ENCODE results near the gene MAMLD1.

DNA sequence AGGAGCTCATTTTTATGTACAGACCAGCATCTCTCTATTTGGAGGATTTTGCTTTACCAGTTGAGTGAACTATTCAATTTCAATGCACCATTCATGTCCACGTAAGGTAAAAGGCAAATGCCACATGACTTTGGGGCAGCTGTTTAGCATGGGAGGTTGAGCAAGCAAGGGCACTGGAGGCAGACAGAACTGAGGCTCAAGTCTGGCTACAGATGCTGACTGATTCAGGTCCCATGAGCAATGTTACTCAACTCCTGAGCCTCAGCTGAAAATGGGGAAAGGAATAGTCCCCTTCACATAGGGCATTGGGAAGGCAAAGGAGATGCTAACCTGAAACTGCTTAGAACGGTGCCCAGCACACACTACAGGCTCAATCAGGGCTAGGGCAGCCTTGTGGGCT lies 112.3 kb downstream of the MAMLD1 start:
- TF ChIP-seq POLR2A (IDR thresholded peaks at IDR 0.05; ENCODE audit: low read depth, low read length) (no peak), POU2F2 (IDR thresholded peaks at IDR 0.05; ENCODE audit: low read depth, low read length) (no peak), POLR2AphosphoS5 (IDR thresholded peaks at IDR 0.05; ENCODE audit: low read depth, low read length) (no peak)
